ENCODE data around the gene TOR1AIP2. TPM values are rescaled to one million over a fixed set of nuclear protein-coding genes. Genes with fewer than 3 reads are reported as not detected.

Gene TOR1AIP2
- total and polyA plus RNA-seq, 2 of the 13 experiments (the other 11 are each of a cell fraction or from before 2014, with no cell fraction given) = 35.2 to 65.8 TPM

- TF ChIP-seq PHB2 (IDR thresholded peaks at IDR 0.05; ENCODE audit: partially characterized antibody) (no peak), ZFP36 (IDR thresholded peaks at IDR 0.05; ENCODE audit: borderline replicate concordance, low read depth, low read length, partially characterized antibody) (no peak), SOX6 (IDR thresholded peaks at IDR 0.05) (no peak), SOX6 (CRISPR knock-in tag; IDR thresholded peaks at IDR 0.05) (no peak; the same call in 1 of the 2 replicates), ZFP62 (CRISPR knock-in tag; IDR thresholded peaks at IDR 0.05) (no peak), GFI1 (CRISPR knock-in tag; IDR thresholded peaks at IDR 0.05; ENCODE audit: borderline replicate concordance) (no peak), TRIM22 (IDR thresholded peaks at IDR 0.05) (no peak), ZNF512 (CRISPR knock-in tag; IDR thresholded peaks at IDR 0.05) (no peak), ZIK1 (CRISPR knock-in tag; IDR thresholded peaks at IDR 0.05; ENCODE audit: borderline replicate concordance, low read depth) (no peak), LCORL (IDR thresholded peaks at IDR 0.05) (no peak), LCORL (CRISPR knock-in tag; IDR thresholded peaks at IDR 0.05) (no peak), NFATC3 (CRISPR knock-in tag; IDR thresholded peaks at IDR 0.05) (no peak), BRD4 (CRISPR knock-in tag; IDR thresholded peaks at IDR 0.05) (no peak), ZNF33B (CRISPR knock-in tag; IDR thresholded peaks at IDR 0.05) (no peak), KDM6A (CRISPR knock-in tag; IDR thresholded peaks at IDR 0.05; ENCODE audit: low read depth) (no peak), ZNF263 (CRISPR knock-in tag; IDR thresholded peaks at IDR 0.05) (no peak), ZNF772 (CRISPR knock-in tag; IDR thresholded peaks at IDR 0.05) (0 out of 2 replicates have a peak, but pooled peaks have one; percentile 62), TBP (CRISPR knock-in tag; IDR thresholded peaks at IDR 0.05) (no peak), JUNB (CRISPR knock-in tag; IDR thresholded peaks at IDR 0.05; ENCODE audit: borderline replicate concordance) (no peak), ASH2L (IDR thresholded peaks at IDR 0.05; ENCODE audit: insufficient read length, low read depth, low read length) (peak; percentile 50)
- TF ChIP-seq, protein P1, sequence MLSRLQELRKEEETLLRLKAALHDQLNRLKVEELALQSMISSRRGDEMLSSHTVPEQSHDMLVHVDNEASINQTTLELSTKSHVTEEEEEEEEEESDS (CRISPR knock-in tag; IDR thresholded peaks at IDR 0.05; ENCODE audit: borderline replicate concordance) = no peak
- TF ChIP-seq, protein P2, sequence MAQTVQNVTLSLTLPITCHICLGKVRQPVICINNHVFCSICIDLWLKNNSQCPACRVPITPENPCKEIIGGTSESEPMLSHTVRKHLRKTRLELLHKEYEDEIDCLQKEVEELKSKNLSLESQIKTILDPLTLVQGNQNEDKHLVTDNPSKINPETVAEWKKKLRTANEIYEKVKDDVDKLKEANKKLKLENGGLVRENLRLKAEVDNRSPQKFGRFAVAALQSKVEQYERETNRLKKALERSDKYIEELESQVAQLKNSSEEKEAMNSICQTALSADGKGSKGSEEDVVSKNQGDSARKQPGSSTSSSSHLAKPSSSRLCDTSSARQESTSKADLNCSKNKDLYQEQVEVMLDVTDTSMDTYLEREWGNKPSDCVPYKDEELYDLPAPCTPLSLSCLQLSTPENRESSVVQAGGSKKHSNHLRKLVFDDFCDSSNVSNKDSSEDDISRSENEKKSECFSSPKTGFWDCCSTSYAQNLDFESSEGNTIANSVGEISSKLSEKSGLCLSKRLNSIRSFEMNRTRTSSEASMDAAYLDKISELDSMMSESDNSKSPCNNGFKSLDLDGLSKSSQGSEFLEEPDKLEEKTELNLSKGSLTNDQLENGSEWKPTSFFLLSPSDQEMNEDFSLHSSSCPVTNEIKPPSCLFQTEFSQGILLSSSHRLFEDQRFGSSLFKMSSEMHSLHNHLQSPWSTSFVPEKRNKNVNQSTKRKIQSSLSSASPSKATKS (CRISPR knock-in tag; IDR thresholded peaks at IDR 0.05) = no peak
- TF ChIP-seq, protein P3, sequence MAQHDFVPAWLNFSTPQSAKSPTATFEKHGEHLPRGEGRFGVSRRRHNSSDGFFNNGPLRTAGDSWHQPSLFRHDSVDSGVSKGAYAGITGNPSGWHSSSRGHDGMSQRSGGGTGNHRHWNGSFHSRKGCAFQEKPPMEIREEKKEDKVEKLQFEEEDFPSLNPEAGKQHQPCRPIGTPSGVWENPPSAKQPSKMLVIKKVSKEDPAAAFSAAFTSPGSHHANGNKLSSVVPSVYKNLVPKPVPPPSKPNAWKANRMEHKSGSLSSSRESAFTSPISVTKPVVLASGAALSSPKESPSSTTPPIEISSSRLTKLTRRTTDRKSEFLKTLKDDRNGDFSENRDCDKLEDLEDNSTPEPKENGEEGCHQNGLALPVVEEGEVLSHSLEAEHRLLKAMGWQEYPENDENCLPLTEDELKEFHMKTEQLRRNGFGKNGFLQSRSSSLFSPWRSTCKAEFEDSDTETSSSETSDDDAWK (CRISPR knock-in tag; IDR thresholded peaks at IDR 0.05) = no peak
- TF ChIP-seq, protein P4, sequence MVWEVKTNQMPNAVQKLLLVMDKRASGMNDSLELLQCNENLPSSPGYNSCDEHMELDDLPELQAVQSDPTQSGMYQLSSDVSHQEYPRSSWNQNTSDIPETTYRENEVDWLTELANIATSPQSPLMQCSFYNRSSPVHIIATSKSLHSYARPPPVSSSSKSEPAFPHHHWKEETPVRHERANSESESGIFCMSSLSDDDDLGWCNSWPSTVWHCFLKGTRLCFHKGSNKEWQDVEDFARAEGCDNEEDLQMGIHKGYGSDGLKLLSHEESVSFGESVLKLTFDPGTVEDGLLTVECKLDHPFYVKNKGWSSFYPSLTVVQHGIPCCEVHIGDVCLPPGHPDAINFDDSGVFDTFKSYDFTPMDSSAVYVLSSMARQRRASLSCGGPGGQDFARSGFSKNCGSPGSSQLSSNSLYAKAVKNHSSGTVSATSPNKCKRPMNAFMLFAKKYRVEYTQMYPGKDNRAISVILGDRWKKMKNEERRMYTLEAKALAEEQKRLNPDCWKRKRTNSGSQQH (CRISPR knock-in tag; IDR thresholded peaks at IDR 0.05; ENCODE audit: low read depth) = 0 out of 2 replicates have a peak, but pooled peaks have one; percentile 19
Observed at GRCh38 chr1:179877586-179878265, at the start of gene TOR1AIP2 (continued).

Measured in HepG2 (cell line).